PC-9 (cell line): ENCODE results near the gene EYS.
"Not testable (repeated sequence)": the region's sequence is repeated elsewhere in the genome, so short reads cannot be mapped to it uniquely, and the experiment has no call there.

Experiments used
- CTCF ChIP-seq: fragments of 200-600 bp; sonication (generic); conservative IDR thresholded peaks from 2 replicates; pipeline ENCODE4 v1.6.1; 2017; ENCODE audit warnings: mixed run types, antibody characterized with exemption, mild to moderate bottlenecking, moderate library complexity
- EZH2 ChIP-seq: fragments of 200-600 bp; sonication (generic); IDR thresholded peaks from 2 replicates; pipeline ENCODE4 v1.8.0; 2017; ENCODE audit warnings: antibody characterized with exemption, low read depth

GRCh38 chr6:64469405-64469804 is 1237.6 kb downstream of the EYS start:
- peak; percentile 45; the same call in 1 of the 2 replicates for TF ChIP-seq CTCF
- TF ChIP-seq EZH2, result not testable (repeated sequence)
